Cerebellar cortex (tissue), 1 donor: Measurements from ENCODE around the gene OXA1L.
A peak's percentile ranks its signal among the peaks of the same experiment; 100 is the strongest.
"Not testable (repeated sequence)": the region's sequence is repeated elsewhere in the genome, so short reads cannot be mapped to it uniquely, and the experiment has no call there.

ENCODE experiments used
- DNase-seq: peaks from one replicate; pipeline ENCODE4 v3.0.0-alpha.2; 2015; ENCODE audit warnings: low spot score

Gene OXA1L

DNA sequence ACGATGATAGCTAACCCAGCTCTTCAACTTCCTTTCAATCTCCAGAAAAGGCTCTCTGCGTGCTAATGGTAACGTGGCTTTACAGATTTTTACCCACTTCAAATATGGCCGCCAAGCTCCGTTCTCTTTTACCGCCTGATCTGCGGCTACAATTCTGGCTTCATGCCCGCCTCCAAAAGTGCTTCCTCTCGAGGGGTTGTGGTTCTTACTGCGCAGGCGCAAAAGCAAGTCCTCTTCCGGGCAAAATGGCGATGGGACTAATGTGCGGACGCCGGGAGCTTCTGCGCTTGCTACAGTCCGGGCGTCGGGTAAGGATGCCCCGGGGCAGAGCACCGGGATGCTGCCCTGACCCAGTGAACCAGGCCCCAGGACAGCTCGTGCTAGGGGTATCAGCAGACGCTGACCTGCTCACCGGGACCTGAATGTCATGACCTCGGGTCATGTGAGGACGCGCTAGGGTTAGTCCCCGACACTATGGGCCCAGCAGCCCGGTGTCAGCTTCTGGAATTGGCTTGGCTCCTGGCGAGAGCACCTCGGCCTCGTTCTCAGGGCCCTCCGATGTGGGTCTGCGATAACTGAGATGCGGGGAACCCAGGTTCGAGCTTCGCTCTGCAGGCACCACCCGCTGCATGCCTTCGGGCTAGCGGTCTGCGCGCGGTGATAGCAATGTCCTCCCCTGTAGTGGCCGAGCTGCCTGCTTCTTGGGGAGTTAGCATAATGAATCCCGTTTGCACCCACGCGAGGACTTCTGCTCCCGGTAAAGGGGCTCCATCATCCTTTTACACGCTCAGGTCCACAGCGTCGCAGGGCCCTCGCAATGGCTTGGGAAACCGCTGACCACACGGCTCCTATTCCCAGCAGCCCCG lies at the start of gene OXA1L:
Gene OXA1L (plus strand): TSS at position 232 of the 866 bp plus-strand sequence. CDS start 14 bp downstream, at position 246.
- peak; percentile 97 for DNase-seq

DNA sequence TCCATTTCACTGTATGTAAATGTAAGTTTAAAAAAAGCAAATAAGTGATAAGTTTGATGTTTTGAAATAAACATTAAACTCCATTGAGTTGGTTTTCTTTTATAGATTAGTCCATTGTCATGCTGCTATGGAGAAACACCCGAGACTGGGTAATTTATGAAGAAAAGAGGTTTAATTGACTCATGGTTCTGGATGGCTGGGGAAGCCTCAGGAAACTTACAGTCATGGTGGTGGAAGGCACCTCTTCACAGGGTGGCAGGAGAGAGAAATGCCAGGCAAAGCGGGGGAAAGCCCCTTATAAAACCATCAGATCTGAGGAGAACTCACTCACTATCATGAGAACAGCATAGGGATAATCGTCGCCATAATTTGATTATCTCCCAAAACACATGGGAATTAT lies 48.4 kb upstream of the OXA1L start:
- no peak for DNase-seq

DNA sequence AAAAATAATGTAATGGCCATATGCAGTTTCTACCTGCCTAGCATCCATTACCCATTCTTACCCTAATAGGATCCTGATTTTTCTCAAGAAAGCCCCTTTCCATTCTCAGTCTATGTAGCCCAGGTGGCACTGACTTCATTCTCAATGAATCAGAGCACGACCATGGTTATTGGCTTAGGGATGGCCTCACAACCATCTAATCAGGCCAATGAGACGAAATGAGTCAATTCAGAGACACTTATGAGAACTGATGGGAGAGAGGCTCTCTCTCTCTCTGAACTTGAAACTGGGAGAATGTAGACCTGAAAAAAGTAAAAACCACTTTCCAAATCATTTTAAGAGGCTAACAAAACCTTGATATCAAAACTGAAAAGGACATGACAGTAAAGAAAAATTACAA lies 45.3 kb upstream of the OXA1L start:
- DNase-seq = no peak

DNA sequence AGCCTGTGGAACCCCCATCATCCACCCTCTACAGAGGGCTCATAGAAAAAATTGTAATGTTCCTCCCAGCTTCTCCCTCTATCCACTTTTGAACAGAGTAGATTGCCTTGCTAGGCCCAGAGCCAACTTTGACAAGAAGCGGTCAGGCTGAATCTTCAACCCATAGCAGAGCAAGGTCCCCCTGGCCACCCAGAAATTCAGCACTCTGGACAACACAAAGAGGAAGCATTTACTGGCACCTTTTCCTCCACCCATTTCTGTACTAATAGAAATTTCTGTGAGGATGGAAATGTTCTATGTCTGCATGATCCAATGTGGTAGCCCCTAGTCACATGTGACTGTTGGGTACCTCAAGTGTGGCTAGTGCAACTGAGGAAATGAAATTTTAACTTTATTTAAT lies 42.7 kb upstream of the OXA1L start:
- DNase-seq = no peak

DNA sequence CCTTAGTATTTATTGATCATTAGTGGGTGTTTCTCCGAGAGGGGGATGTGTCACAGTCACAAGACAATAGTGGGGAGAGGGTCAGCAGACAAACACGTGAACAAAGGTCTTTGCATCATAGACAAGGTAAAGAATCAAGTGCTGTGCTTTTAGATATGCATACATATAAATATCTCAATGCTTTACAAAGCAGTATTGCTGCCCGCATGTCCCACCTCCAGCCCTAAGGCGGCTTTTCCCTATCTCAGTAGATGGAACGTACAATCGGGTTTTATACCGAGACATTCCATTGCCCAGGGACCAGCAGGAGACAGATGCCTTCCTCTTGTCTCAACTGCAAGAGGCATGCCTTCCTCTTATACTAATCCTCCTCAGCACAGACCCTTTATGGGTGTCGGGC lies 41.6 kb upstream of the OXA1L start:
- DNase-seq = not testable (repeated sequence)

DNA sequence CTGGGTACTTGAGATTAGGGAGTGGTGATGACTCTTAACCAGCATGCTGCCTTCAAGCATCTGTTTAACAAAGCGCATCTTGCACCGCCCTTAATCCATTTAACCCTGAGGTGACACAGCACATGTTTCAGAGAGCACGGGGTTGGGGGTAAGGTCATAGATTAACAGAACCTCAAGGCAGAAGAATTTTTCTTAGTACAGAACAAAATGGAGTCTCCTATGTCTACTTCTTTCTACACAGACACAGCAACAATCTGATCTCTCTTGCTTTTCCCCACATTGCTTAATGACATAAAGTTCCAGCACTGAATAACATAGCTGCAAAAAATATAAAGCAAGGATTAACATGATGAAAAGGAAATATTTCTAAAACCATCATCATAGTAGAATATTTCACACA lies 41.1 kb upstream of the OXA1L start:
- not testable (repeated sequence) for DNase-seq

DNA sequence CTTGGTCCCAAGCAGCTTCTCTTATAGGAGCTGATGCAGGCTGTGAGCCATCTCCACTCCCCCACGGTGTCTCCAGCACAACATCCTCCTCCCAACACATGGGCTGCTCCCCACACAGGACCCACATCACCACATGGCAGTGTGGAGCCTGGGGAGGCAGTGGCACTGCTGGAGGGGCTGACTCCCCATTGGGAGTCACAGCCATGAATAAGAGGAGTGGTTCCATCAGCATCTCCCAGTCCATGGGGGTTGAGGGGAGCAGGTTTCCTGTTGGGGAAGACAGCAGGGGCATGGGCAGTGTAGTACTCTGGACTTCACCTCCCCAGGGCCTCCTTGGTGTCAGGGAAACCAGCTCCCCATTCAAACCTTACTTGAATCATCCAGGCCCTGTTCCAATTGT lies 40.5 kb upstream of the OXA1L start:
- DNase-seq = no peak

DNA sequence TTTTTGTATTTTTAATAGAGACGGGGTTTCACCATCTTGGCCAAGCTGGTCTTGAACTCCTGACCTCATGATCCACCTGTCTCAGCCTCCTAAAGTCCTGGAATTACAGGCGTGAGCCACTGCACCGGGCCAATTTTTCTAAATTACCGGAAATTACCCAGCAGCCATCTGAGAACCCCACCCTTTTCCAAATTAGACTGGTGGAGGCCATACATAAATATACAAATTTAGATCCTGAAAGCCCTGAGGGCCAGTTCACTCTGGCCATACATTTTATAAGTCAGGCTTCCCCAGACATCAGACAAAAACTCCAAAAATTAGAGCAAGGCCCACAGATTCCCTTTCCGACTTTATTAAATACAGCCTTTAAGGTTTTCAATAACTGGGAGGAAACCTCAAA lies 34.4 kb upstream of the OXA1L start:
- not testable (repeated sequence) for DNase-seq

DNA sequence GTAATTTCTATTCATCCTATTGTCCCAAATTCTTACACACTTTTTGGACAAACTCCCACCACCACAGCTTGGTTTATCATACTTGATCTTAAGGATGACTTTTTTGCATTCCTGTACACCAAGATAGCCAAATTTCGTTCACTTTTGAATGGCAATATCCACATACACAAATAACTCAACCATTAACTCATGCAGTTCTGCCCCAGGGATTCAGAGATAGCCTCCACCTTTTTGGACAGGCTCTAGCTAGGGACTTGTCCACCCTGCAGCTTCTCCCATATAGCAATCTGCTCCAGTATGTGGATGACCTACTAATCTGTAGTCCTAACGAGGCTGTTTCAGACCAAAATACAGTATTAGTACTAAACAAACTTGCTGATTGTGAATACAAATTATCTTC lies 32.7 kb upstream of the OXA1L start:
- no peak for DNase-seq

DNA sequence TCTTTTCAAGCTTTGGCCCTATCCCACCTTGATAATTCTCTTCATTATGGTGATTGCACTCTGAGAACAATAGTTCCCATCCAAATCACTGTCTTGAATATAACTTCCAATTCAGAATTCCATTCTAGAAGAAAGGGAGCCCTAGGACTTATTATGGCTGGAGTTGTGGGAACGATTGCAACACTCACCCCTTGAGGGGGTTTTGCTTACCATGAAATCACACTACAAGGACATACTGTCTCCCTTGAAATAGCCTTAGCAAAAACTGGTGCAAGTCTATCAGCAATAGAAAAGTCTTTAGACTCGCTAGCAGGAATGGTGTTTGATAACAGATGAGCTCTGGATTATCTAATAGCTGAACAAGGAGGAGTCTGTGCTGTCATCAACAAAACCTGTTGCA lies 31.4 kb upstream of the OXA1L start:
- DNase-seq = no peak

DNA sequence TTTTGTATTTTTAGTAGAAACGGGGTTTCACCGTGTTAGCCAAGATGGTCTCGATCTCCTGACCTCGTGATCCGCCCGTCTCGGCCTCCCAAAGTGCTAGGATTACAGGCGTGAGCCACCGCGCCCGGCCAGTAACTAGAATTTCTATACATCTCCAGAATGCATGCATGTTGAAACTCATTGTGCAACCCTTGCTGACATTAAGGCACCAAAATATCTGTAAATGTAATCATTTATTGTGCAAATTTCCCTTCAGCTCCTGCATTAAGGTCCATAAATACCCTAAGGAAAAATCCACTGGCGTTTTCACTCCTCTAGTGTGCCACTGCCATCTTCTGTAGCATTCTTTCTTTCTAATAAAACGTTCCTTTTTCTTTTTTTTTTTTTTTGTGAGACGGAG lies 30.1 kb upstream of the OXA1L start:
- not testable (repeated sequence) for DNase-seq

DNA sequence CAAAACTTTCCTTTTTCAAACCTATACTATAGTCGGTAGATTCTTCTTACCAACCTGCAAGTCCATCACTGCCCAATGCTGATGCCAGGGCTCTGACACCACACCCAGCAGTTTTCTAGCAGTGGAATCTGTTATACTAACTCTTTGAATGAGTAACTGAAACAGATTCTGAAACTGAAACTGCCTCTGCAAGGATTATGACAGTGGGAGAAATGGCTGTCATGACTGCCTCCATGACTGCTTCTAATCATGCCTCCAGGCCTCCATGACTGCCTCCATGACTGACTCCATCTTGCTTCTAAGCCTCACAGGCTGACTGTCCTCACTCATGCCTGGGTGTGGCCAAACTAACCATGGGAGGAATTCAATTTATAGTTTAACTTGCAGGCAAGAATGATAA lies 29.4 kb upstream of the OXA1L start:
- DNase-seq = no peak

DNA sequence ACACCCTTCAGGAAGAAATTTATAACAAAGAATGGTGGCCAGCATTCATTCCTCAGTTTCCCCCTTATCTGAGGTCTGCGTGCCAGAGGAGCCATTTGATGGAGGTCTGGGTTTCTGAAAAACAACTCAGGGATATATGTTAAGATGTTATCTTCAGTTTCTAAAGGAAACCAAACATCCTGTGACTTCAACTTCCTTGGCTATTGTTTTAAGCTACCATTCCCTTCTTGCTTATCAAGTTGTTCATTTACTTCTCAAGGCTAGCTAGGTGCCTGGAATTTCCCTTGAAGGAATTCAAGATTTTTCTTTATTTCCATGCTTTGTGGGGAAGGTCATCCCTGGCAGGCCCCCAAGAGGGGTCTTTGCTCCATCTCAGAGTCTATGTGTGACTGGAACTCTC lies 27.1 kb upstream of the OXA1L start:
- no peak for DNase-seq

DNA sequence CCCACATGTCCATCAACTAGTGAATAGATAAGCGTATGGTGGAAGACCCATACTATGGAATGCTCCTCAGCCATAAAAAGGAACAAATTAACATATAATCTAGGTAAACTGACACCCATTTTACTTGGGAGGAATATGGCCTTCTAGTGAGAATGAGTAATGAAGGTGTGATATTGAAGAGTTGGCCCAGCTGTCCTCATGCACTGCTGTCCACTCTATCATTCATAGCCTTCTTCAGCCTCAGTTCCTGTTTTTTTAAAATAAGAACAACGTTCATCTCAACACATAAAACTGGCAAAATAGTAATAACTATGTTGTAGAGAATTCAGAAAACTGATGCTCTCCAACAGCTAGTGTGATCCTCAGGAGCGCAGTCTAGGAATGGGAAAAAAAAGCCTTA lies 26.5 kb upstream of the OXA1L start:
- DNase-seq = no peak

DNA sequence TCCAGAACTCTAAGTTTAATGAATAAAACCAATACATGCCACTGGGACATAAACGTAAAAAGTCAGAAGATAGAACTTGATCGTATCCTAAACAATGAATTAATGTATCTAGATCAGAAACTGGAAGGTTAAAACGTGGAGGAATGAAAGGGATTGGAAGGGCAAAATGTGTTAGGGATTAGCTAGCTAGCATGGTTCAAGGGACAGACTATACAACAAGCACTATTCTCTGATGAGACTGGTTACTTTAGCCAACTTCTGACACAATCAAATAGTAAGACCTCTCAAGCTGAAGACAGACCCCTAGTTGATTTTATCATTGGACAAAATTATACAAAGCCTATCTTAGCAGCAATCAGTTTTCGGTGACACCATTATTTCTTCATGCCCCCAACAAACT lies 18.7 kb upstream of the OXA1L start:
- no peak for DNase-seq

DNA sequence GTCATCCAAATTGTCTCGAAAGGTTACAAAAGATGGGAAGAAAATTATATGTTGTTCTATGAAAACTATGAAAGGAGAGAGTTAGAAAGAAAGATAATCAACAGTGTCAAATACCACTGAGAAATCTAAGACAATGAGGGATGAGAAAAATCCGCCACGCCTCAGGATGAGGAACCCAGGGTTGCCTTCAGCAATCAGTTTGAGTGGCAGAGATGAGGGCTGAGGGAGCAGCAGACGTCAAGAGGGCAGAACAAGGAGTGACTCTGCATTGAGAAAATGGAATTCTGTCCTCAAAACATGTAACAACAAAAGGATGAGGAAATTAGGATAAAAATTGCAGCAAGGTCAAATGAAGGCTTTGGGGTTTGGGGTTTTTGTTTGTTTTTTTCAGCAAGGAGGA lies 18.3 kb upstream of the OXA1L start:
- no peak for DNase-seq

DNA sequence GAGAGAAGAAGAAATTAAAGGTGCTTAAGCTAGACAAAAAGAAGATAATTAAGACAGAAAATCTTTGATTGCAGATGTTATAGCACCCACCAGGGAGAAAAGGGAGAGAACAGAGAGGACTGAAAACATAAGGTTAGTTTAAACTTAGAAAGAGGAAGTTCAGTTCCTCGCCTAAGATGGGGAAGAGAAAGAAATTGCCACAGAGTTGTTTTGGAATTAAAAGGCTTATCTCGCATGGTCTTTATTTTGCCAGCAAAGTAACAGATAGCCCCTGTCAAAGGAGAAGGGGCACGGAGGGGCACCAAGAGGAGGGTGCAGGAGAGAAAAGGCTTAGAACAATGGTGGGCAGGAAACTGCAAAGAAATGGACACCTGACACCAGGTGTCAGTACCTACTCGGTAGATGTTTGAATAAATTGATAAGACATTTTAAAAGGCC lies 17.8 kb upstream of the OXA1L start:
- no peak for DNase-seq

DNA sequence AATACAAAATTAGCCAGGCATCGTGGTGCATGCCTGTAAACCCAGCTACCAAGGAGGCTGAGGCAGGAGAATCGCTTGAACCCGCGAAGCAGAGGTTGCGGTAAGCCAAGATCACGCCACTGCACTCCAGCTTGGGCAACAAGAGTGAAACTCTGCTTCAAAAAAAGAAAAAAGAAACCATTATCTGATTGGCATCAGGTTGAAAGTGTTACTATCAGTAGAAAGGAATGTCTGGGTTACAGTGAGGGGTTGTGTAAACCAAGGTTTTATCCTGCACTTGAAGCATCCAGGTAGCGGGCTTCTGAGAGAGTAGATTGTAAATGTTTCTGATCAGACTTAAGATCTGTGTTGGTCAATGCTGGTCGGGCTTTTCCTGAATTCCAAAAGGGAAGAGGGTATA lies 14.1 kb upstream of the OXA1L start:
- no peak for DNase-seq

DNA sequence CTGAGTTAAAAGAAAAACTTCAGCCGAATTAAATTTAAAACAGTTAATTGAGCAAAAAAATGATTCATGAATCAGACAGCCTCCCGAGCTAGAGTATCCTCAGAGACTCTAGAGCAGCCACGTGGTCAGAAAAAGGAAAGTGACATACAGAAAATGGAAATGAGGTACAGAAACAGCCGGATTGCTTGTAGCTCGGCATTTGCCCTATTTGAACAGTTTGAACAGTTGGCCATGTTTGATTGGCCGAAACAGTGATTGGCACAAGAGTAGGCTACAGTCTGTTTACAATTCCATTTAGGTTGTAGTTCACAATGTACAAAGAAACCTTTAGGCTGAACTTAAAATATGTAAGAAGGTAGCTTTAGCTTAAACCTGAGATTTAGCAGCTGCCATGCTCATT lies 12.9 kb upstream of the OXA1L start:
- no peak for DNase-seq

DNA sequence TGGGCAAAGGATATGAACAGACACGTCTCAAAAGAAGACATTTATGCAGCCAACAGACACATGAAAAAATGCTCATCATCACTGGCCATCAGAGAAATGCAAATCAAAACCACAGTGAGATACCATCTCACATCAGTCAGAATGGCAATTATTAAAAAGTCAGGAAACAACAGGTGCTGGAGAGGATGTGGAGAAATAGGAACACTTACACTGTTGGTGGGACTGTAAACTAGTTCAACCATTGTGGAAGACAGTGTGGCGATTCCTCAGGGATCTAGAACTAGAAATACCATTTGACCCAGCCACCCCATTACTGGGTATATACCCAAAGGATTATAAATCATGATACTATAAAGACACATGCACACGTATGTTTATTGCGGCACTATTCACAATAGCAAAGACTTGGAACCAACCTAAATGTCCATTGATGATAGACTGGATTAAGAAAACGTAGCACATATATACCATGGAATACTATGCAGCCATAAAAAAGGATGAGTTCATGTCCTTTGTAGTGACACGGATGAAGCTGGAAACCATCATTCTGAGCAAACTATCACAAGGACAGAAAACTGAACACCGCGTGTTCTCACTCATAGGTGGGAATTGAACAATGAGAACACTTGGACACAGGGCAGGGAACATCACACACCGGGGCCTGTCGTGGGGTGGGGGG lies 8.4 kb upstream of the OXA1L start:
- DNase-seq = not testable (repeated sequence)

DNA sequence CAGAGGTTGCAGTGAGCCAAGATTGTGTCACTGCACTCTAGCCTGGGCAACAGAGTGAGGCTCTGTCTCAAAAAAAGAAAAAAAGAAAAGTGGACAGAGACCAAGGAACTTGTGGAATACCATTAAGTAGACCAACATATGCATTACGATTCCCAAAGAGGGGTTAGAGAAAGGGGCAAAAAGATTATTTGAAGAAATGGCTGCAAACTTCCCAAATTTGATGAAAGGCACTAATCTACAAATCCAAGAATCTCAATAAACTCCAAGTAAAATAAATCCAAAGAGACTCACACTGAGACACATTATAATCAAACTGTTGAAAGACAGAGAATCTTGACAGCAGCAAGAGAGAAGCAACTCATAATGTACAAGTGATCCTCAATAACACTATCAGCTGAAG lies 4.8 kb upstream of the OXA1L start:
- DNase-seq = no peak

DNA sequence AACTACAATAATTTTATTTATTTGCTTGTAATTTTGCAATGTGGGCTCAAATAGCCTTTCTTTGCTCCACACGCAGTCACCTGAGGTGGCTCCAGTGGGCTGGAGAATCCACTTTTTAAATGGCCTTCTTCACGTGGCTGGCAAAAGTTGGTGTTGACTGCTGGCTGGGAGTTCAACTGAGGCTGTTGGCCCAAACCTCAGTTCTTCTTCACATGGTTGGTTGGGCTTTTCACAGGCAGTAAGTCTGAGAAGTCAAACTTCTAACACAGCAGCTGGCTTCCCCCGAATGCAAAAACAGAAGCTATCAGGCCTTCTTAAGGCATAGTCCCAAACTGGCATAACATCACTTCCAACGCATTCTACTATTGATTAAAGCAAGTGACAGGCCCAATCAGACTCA lies 2.1 kb upstream of the OXA1L start:
- no peak for DNase-seq

DNA sequence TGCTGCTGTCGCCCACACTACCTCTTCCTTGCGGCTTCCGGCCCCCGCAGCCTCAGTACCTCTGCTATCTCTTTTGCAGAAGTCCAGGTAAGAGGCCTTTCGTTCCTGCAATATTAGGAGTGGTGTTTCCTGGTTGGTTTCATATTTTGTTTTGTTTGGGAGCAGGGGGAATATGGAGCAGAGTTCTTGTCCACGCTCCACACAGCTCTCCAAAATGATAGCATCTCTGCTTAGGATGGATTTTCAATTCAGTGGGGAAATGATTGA lies 768 bp downstream of the OXA1L start:
- no peak for DNase-seq

DNA sequence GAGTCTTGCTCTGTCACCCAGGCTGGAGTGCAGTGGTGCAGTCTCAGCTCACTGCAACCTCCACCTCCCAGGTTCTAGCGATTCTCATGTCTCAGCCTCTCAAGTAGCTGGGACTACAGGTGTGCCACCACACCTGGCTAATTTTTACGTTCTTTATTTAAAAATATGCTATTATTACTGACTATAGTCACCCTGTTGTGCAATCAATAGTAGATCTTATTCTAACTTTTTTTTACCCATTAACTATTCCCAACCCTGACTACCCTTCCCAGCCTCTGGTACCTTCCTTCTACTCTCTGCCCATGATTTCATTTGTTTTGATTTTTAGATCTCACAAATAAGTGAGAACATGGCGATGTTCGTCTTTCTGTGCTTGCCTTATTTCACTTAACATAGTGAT lies 2.5 kb downstream of the OXA1L start:
- DNase-seq = no peak
